Renal pelvis (tissue), 4 donors: ENCODE data around the gene SERP1. TPM values are rescaled to one million over a fixed set of nuclear protein-coding genes. Genes with fewer than 3 reads are reported as not detected.

Experiments
- DNase-seq: peaks from one replicate; pipeline ENCODE4 v3.0.0-alpha.2; 2013
- polyA plus RNA-seq, 3 donors: library from polyadenylated mRNA; unstranded; fragments of 120-200 nt; gene quantifications; one replicate each; pipeline ENCODE4 v1.2.1, GENCODE V29; 2013; ENCODE audit not compliant: insufficient read length in 3 of 3

Gene SERP1
- polyA plus RNA-seq, 3 donors = 113 to 124 (median 115) TPM

DNA sequence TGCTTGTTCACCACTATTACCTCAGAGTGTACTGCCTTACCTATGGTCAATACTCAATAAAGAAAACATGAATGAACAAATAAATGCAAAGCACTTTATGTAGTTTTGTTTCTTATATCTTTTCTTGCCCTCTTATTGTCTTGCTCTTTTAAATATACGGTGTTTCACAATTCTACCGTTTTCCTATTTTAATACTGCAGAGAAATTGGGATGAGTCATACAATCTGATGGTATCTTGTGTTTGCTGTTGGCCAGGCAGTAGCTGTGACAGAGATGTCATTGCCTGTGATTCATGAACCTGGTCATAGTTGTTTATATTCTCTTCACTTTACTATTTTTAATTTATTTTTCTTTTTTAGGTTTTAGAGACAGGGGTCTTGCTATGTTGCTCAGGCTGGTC lies 48.3 kb downstream of the SERP1 start:
- DNase-seq = no peak

DNA sequence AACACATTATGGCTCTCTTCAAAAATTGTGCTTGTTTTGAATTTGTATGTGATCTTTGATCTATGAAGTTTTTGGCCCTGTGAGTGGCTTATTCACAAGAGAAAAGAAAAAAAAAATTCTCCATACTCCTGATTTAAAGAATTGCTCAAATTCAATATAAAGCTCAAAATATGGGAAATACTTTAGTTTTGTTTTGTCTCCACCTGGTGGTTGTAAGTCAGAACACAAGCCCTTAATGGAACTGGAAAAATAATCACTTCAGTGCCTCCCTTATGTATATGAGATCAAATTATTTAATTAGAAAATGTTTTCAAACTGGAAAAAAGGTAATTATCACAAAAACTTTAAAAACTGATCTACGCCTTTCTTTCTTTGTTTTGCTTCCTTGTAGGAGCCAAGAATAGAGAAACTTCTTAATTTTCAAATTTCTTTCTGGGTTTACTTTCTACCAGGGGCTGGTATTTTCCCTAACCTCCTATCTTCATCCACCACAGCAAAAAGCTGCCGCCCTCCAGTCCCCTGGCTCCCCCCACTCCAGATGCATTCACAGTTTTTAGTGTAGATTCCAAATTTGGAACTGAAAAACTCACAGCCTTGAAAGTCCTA lies 50.6 kb downstream of the SERP1 start:
- DNase-seq = peak; percentile 36

DNA sequence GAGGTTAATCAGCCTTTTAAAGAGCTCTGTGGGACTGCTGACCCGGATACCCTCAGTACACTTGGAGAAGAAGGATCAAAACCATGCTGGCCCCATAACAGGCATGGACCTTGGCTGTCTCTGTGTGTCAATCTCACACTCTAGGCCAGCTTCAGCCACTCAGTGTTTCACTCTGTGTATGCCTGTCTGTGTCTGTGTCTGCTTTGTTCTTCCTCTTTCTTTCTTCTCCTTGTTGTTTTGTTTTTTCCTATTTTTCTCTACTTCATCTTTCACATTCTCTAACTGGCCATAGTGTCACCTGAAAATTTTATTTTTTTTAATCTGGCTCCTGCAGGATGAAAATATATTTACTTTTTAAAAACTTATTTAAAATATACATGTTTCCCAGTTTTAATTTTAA lies 51.1 kb downstream of the SERP1 start:
- no peak for DNase-seq

DNA sequence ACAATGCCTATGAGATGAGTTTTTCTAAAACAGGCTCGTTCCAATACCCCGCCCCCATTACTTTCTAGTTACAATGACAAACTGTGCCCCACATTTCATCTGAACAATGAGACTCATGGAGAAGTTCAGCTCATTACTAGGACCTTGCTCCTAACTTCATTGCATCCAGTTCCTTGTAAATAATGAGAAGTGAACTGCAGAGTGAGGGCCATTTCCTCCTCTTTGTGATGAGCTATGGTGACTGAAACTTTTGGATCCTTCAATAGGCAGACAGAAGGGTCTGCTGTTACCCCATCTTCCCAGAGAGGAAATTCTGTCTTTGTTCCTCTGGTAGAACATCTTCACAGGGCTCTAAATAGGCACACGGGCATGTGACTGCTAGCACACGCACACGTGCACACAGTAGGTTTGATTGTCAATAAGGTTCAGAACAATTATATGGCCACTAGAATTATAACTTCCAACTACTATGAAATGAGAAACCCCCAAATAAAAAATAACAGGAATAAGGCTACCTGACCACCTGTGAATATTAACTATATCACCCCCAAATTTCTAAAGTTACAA lies 51.8 kb downstream of the SERP1 start:
- no peak for DNase-seq

Other genes with a start within 250 kb of the SERP1 start
- 10 to 100 TPM; 46.1 to 58.6 (median 56.2) TPM for gene TSC22D2, start 138.2 kb downstream of the SERP1 start, polyA plus RNA-seq
- gene EIF2A, start 291 bp upstream of the SERP1 start, polyA plus RNA-seq = 100 to 1,000 TPM; 146 to 179 (median 147) TPM
- 100 to 1,000 TPM; 100 to 118 (median 113) TPM for gene SELENOT, start 56.8 kb upstream of the SERP1 start, polyA plus RNA-seq
- gene ERICH6, start 157.4 kb upstream of the SERP1 start, polyA plus RNA-seq = 1 to 10 TPM in 2 of 3 donors, under 1 TPM in 1; 1.00 to 1.4 (median 1.0) TPM
- 10 to 100 TPM; 16.4 to 18.4 (median 16.7) TPM for gene SIAH2, start 216.7 kb upstream of the SERP1 start, polyA plus RNA-seq